ENCODE data around the gene CHST15. TPM values are rescaled to one million over a fixed set of nuclear protein-coding genes. Genes with fewer than 3 reads are reported as not detected.
A peak's percentile ranks its signal among the peaks of the same experiment; 100 is the strongest.

CHST15 gene
- total and polyA plus RNA-seq, 2 of the 13 experiments (the other 11 are each of a cell fraction or from before 2014, with no cell fraction given): 1.4 to 94.7 TPM

DNA sequence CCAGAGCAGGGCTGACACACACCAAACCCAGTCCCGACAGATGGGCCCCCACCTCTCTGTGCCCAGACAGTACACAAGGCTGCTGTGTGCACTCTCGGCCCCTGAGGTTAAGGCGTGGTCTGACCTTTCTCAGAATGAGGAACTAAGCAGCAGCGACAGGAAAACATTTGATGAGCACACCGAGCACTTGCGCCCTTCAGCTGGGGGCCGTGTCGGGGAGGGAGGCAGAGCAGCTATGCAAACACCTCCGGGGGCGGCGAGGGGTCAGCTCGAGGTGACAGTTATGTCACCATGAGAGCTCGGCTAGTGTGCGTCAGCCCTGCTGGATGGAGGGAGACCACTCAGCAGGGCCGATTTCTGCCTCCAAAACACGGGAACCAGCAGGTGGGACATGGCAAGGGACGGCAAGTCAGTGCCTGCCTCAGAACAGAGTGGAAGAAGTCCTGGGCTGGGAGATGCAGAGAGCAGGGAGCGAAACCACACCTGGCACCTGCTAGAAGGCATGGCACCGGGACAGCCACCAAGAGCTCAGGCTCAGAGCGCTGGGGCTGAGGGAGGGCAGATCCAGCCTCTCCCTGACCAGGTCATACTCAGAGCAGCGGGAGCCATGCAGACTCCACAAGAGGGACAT, 57.4 kb downstream of the CHST15 start (continued):
- no peak for TF ChIP-seq NPAS2 (CRISPR knock-in tag; IDR thresholded peaks at IDR 0.05; ENCODE audit: borderline replicate concordance)
- TF ChIP-seq, protein P1, sequence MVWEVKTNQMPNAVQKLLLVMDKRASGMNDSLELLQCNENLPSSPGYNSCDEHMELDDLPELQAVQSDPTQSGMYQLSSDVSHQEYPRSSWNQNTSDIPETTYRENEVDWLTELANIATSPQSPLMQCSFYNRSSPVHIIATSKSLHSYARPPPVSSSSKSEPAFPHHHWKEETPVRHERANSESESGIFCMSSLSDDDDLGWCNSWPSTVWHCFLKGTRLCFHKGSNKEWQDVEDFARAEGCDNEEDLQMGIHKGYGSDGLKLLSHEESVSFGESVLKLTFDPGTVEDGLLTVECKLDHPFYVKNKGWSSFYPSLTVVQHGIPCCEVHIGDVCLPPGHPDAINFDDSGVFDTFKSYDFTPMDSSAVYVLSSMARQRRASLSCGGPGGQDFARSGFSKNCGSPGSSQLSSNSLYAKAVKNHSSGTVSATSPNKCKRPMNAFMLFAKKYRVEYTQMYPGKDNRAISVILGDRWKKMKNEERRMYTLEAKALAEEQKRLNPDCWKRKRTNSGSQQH (CRISPR knock-in tag; IDR thresholded peaks at IDR 0.05; ENCODE audit: low read depth): peak; percentile 90; the same call in 1 of the 2 replicates
- TF ChIP-seq CHCHD3 (CRISPR knock-in tag; IDR thresholded peaks at IDR 0.05): 0 out of 2 replicates have a peak, but pooled peaks have one; percentile 38
- TF ChIP-seq, protein P2, sequence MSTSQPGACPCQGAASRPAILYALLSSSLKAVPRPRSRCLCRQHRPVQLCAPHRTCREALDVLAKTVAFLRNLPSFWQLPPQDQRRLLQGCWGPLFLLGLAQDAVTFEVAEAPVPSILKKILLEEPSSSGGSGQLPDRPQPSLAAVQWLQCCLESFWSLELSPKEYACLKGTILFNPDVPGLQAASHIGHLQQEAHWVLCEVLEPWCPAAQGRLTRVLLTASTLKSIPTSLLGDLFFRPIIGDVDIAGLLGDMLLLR (CRISPR knock-in tag; IDR thresholded peaks at IDR 0.05): 0 out of 2 replicates have a peak, but pooled peaks have one; percentile 43
- TF ChIP-seq NFE2L1 (CRISPR knock-in tag; IDR thresholded peaks at IDR 0.05; ENCODE audit: borderline replicate concordance): no peak
- peak; percentile 93 for TF ChIP-seq SOX5 (CRISPR knock-in tag; IDR thresholded peaks at IDR 0.05; ENCODE audit: borderline replicate concordance)
- peak; percentile 100 for TF ChIP-seq RXRA (CRISPR knock-in tag; IDR thresholded peaks at IDR 0.05)
- TF ChIP-seq MXD4 (CRISPR knock-in tag; IDR thresholded peaks at IDR 0.05): peak; percentile 77; the same call in 1 of the 2 replicates
- TF ChIP-seq ZNF263 (CRISPR knock-in tag; IDR thresholded peaks at IDR 0.05): peak; percentile 88
- peak; percentile 82 for TF ChIP-seq GABPB1 (CRISPR knock-in tag; IDR thresholded peaks at IDR 0.05)
- TF ChIP-seq TARDBP (CRISPR knock-in tag; IDR thresholded peaks at IDR 0.05): peak; percentile 100
- TF ChIP-seq, protein P3, sequence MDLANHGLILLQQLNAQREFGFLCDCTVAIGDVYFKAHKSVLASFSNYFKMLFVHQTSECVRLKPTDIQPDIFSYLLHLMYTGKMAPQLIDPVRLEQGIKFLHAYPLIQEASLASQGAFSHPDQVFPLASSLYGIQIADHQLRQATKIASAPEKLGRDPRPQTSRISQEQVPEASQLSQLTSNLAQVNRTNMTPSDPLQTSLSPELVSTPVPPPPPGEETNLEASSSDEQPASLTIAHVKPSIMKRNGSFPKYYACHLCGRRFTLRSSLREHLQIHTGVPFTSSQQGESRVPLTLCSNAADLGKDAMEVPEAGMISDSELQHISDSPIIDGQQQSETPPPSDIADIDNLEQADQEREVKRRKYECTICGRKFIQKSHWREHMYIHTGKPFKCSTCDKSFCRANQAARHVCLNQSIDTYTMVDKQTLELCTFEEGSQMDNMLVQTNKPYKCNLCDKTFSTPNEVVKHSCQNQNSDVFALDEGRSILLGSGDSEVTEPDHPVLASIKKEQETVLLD (CRISPR knock-in tag; IDR thresholded peaks at IDR 0.05; ENCODE audit: low read depth): peak; percentile 66; the same call in 1 of the 2 replicates
- TF ChIP-seq SP2 (CRISPR knock-in tag; IDR thresholded peaks at IDR 0.05): 0 out of 2 replicates have a peak, but pooled peaks have one; percentile 35
- TF ChIP-seq PRMT3 (CRISPR knock-in tag; IDR thresholded peaks at IDR 0.05; ENCODE audit: borderline replicate concordance, low read depth): peak; percentile 96
- TF ChIP-seq, protein P4, sequence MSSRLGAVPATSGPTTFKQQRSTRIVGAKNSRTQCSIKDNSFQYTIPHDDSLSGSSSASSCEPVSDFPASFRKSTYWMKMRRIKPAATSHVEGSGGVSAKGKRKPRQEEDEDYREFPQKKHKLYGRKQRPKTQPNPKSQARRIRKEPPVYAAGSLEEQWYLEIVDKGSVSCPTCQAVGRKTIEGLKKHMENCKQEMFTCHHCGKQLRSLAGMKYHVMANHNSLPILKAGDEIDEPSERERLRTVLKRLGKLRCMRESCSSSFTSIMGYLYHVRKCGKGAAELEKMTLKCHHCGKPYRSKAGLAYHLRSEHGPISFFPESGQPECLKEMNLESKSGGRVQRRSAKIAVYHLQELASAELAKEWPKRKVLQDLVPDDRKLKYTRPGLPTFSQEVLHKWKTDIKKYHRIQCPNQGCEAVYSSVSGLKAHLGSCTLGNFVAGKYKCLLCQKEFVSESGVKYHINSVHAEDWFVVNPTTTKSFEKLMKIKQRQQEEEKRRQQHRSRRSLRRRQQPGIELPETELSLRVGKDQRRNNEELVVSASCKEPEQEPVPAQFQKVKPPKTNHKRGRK (CRISPR knock-in tag; IDR thresholded peaks at IDR 0.05): peak; percentile 62; the same call in 1 of the 2 replicates
- TF ChIP-seq, protein P5, sequence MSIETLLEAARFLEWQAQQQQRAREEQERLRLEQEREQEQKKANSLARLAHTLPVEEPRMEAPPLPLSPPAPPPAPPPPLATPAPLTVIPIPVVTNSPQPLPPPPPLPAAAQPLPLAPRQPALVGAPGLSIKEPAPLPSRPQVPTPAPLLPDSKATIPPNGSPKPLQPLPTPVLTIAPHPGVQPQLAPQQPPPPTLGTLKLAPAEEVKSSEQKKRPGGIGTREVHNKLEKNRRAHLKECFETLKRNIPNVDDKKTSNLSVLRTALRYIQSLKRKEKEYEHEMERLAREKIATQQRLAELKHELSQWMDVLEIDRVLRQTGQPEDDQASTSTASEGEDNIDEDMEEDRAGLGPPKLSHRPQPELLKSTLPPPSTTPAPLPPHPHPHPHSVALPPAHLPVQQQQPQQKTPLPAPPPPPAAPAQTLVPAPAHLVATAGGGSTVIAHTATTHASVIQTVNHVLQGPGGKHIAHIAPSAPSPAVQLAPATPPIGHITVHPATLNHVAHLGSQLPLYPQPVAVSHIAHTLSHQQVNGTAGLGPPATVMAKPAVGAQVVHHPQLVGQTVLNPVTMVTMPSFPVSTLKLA (IDR thresholded peaks at IDR 0.05): peak; percentile 32; the same call in 1 of the 2 replicates
- peak; percentile 90 for TF ChIP-seq ZMYM4 (CRISPR knock-in tag; IDR thresholded peaks at IDR 0.05)
- TF ChIP-seq JUN (CRISPR knock-in tag; IDR thresholded peaks at IDR 0.05): peak; percentile 93
- TF ChIP-seq, protein P6, sequence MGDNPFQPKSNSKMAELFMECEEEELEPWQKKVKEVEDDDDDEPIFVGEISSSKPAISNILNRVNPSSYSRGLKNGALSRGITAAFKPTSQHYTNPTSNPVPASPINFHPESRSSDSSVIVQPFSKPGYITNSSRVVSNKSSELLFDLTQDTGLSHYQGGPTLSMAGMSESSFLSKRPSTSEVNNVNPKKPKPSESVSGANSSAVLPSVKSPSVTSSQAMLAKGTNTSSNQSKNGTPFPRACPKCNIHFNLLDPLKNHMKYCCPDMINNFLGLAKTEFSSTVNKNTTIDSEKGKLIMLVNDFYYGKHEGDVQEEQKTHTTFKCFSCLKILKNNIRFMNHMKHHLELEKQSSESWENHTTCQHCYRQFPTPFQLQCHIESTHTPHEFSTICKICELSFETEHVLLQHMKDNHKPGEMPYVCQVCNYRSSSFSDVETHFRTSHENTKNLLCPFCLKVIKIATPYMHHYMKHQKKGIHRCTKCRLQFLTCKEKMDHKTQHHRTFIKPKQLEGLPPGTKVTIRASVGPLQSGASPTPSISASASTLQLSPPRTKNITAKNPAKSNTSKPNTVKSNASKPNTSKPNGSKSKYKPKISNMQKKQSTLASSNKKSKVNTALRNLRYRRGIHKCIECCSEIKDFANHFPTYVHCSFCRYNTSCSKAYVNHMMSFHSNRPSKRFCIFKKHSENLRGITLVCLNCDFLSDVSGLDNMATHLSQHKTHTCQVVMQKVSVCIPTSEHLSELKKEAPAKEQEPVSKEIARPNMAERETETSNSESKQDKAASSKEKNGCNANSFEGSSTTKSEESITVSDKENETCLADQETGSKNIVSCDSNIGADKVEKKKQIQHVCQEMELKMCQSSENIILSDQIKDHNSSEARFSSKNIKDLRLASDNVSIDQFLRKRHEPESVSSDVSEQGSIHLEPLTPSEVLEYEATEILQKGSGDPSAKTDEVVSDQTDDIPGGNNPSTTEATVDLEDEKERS (CRISPR knock-in tag; IDR thresholded peaks at IDR 0.05): peak; percentile 89; the same call in 1 of the 2 replicates
- peak; percentile 97 for TF ChIP-seq ZBTB7B (CRISPR knock-in tag; IDR thresholded peaks at IDR 0.05)

Measured in HepG2 (cell line).